DLD1 (cell line): Measurements from ENCODE around the gene ISL2.

Experiments
- in situ Hi-C: cut with HindIII; loops from 2 replicates; pipeline ENCODE4 v1.10.0; 2017; ENCODE audit warnings: low sequenced_read_pairs

ISL2 gene

DNA sequence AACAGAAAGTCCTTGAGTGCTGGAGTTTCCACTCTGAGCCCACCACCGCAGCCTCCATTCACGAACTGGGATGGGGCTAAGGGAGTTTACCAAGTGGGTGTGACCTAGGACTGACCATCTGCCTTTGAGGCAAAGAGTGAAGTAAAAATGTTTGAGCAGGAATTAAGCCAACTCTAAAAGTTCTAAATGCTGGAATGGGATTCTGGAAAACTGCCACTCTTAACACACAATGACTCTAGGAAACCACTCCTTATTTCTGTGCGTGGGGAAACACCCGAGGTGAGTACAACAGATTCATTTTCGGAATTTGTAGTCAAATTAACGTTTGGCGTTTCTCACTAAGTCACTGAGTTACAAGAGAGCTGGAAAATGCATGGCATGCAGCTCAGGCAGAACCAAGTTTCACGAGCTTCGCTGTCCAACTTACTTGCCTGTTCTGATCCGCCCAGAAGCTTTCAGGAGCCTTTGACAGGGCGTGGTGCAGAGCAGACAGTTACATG lies 31.6 kb downstream of the ISL2 start:
- in situ Hi-C loops: no loop called here

DNA sequence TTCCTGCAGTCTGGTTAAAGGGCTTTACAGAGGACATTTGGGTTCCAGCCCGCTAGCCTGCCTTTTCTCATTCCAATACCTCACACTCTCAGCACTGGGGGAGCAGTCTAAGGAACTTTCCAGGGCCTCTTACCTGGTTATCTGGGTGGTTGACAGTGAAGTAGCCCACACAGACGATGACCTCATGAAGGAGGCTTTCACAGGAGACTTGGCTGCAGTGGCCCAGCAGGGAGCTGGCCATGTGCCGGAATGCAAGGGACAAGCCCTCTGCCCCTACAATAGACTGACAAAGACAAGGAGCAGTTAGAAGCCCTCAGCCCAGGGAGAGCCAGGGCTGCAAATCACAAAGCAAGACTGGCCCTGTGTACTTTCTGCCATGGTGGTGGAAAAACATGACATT lies 39.5 kb downstream of the ISL2 start:
- in situ Hi-C loops: no loop called here

DNA sequence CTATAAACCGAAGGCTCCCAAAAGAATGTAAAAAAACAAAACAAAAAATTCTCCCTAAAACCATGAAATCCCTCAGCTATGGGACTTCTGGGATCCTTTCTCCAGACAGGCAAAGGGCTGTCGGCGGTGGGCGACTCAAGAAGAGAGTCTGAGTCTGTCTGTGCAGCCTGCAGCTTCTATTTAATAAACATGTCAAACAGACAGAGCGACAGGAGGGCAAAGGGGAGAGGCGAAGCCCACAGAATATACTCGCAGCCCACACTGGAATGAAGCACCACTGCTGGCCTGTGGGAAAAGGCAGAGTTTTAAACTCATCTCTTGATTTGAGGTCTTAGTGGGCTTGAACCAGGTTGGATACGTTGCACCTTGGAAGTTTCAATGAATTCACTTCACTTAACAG lies 40.2 kb downstream of the ISL2 start:
- in situ Hi-C loops: no loop called here

- in situ Hi-C loops: no loop called here
These were observed 40.6 kb downstream of the ISL2 start for GRCh38 chr15:76377217-76377616.

DNA sequence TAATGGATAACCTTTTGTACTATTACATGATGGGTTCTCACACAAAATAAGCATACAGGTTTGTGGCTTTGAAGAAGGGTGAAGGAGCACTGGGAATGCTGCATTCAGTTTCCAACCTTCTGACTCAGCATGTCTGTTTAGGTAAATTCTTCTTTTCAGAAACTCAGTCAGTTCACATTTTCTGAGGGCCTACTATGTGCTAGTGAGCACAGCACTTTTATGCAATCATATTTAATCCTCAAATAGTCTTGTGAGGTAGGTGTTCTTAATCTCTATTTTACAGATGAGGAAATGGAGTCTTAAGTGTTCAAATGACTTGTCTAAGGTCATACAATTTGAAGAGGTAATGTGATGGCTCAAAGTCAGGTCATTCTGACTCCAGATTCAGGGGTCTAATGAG lies 41.2 kb downstream of the ISL2 start:
- in situ Hi-C loops: no loop called here

- in situ Hi-C loops: no loop called here
These were observed 42.1 kb downstream of the ISL2 start for GRCh38 chr15:76378691-76379090.

DNA sequence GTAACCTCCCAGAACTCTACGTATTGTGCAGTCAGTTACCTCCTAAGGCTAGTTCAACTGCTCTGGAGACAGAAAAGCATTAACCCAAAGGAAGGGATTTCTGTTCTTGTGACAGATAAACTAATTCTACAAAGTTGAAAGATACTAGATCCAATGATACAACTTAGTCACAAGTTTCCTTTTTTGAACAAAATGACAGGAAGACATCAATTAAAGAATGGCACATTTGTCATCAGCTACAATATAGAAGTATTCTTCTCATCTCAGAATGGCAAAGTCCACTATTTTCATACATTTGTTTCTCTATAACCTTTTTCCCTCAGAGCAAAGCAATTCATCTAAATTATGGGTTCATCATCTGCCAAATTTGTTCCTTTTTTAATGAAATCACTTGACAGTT lies 43.7 kb downstream of the ISL2 start:
- in situ Hi-C loops: no loop called here

DNA sequence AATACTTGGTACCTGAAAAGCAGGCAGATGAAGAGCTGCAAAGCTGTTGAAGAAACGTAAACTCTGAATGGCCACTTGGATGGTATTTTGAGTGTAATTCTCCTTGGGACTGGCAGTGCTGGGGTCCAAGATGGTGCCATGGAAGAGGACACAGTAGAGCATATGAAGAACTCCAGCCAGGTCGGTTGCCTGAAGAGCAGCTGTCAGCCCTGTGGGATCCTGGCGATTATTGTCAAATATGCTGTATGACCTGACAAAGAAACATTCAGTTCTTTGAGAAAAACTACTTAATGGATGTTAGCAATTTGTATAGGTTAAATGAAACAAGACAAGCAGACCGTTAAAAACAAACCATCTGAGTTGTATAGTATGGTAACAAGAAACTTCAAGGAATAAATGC lies 44.8 kb downstream of the ISL2 start:
- in situ Hi-C loops: no loop called here

DNA sequence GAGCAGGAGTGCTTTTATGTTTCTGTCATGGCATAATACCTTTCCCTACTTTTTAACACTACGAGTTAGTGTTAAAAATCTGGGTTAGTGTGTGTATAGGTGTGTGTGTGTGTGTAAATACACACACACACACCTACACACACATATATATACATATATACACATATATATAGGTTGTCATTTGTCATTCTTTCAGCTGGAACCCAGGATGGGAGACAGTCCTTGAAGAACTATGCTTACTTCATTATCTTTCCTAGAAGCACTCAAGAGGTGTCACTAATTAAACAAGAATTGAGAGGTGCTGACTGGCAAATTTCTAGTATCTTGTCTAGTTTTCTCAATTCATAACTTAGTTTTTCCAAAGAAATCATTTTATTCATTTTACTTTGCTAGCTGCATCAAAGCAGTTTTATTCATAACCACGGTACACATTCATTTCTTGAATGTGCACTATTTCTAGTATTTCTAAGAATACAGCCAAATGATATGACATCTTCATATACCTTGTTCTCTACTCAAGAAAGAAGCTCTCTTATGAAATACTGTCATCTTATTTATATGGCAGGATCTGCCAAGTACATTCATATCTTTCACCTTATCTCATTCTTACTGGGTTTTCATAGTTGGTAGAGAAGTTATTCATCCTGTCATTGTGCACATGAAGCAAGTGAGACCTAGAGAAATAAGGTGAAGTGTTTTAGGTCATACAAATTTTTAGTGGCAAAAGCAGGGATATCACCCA lies 46.6 kb downstream of the ISL2 start:
- in situ Hi-C loops: no loop called here

DNA sequence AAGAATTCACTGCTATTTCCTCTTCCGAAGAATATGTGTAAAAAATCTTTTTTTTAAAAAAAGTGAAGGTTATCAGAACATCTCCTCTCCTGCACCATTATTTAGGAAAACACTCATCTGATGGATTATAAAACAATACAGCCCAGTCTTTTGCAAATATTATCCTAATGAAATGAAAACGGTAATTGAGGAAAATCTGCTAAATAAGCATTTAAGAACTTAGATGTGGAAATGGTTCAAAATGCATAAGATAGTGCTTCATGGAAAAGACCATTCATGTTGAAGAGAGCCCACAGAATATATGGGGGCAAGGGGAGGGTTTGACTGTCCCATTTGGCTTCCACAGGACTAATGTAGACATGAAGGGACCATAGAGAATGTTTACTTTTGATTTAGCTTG lies 47.8 kb downstream of the ISL2 start:
- in situ Hi-C loops: no loop called here

GRCh38 chr15:76386178-76386577 lies 49.6 kb downstream of the ISL2 start:
- in situ Hi-C loops: no loop called here

DNA sequence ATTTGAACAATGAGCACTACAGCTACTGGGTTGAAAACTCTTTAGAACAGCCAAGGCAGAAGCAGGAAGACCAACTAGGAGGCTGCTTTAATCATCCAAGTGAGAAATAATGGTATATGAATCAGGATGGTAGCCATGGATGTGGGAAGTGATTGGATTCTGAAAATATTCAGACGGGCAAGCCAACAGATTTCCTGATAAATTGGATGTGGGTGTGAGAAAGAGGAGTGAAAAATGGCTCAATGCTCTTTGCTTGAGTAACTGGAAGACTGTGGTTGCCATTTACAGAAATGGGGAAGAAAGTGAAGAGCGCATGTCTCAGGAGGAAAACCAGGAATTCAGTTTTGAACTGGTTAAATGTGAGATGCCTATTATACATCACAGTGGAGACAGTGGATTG lies 50.4 kb downstream of the ISL2 start:
- in situ Hi-C loops: no loop called here

DNA sequence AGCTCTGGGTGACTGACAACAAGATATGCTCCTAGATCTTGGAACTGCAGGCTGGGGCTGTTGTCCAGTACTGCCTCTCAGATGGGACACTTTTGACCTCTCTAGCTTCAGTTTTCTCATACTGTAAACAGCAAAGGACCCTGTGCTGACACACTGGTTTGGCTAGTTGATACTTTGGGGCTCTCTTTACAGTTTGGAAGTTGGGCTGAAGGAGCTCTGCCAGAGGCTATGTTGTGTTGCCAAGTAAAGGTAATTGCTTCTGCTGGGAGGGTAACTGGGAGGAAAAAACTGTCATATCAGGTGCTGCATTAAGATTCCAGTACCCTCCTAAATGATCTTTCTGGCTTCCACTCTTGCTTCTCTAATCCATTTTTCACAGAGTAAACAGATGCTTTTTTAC lies 54.0 kb downstream of the ISL2 start:
- in situ Hi-C loops: no loop called here

- in situ Hi-C loops: no loop called here
These were observed 54.7 kb downstream of the ISL2 start for GRCh38 chr15:76391309-76391708.

DNA sequence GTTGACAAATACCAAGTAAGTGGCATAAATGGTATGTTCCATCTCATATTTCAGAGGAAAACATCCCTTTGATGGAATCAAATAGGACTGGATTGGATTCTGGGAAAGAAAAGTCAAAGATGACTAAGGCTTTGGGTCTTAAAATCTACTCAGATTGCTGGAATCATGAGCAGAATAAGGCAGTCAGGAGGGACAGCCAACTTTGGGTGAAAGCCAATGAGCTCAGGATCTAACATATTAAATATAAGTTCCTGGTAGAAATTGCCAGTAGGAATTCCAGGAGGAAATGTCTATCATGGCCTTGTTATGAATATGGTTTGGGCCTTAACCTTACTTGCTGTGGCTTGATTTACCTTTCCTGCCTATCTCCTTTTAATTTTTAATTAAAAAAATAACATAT lies 55.3 kb downstream of the ISL2 start:
- in situ Hi-C loops: no loop called here
